Stimulated activated CD8-positive, alpha-beta memory T cell treated with anti-CD3 and anti-CD28 coated beads, Interleukin-2, amount 100 ng/mL, for 48 hours (primary cell): Measurements from ENCODE around the gene HYAL3.
"Not testable (repeated sequence)": the region's sequence is repeated elsewhere in the genome, so short reads cannot be mapped to it uniquely, and the experiment has no call there.

Experiments
- DNase-seq, 2 donors: peaks; one replicate each; pipeline ENCODE4 v3.0.0-alpha.2; 2020; ENCODE audit warnings: low read depth in 2 of 2

Gene HYAL3

DNA sequence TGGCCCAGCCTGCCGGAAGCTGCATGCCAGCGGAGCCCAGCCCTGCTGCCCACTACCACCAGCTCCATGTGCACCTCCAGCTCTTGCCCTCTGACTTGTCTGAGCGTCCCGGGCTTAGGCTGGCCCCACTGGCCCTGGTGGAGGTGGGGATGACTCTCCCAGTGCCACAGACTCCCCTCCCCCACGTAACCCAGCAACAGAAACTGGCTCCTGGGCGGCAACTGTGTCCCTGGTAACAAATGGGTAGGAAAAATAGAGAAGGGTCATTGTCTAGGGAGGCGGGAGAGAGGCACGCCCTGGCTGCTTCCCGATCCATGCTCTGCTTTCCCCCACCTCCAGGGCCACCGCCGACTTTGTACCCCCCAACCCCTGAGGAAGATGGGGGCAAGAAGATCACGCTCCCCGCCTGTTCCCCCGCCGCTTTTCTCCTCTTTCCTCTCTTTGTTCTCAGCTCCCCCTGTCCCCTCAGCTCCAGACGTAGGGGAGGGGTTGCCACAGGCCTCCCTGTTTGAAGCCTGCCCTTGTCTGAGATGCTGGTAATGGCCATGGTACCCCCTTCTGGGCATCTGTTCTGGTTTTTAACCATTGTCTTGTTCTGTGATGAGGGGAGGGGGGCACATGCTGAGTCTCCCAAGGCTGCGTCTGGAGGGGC is 41.0 kb downstream of the HYAL3 start:
- DNase-seq: no peak

- DNase-seq: peak in 1 of 2 donors; percentile 34
Observed at GRCh38 chr3:50256978-50257890, 42.0 kb downstream of the HYAL3 start.

- no peak for DNase-seq
Observed at GRCh38 chr3:50255251-50255615, 44.0 kb downstream of the HYAL3 start.

DNA sequence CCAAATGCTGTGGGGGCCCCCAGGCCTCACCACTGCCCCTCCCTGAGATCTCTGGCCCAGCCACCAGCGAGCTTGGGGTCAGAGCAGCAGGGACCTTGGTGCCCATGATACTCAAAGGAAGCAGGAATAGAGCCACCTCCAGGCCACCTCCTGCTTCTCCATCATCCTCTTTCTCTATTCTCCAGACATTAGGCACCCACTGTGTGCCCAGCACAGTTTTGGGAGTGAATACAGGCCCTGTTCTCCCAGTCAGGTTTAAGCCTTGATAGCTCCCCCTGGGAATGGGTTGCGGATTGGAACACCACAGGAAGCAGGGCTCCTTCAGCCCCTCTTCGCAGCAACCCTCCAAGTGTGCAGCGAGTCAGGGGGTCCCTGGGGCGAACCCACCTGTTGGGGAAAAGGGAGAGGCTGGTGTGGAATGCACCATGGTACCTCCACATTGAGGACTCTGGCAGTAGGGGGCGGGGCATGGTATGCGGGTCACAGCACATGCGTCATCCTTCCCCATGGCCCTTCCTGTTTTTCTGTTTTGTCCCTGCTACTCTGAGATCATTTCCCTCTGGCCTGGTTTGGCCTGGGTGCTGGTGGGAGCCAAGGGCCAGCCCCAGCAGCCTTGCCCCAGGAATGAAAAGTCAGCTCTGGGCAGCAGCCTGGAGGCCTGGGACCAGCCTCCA is 44.5 kb downstream of the HYAL3 start:
- DNase-seq: no peak

DNA sequence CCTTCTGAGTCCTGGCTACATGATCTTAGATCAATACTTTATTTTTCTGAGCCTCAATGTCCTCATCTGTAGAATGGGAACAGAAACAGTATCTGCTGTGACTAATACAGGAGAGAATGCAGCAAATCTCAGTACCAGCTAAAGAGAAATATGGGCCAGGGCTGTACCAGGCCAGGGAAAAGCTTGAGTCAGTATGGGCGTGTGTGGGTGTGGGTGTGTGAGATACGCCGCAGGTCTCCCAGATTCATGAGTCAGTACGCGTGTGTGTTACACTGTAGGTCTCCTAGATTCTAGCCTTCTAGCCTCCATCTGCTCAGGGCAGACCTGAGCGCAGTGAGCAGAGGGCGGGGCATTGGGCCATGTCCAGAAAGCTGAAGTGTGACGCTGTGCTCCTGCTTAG is 48.0 kb downstream of the HYAL3 start:
- DNase-seq: no peak

DNA sequence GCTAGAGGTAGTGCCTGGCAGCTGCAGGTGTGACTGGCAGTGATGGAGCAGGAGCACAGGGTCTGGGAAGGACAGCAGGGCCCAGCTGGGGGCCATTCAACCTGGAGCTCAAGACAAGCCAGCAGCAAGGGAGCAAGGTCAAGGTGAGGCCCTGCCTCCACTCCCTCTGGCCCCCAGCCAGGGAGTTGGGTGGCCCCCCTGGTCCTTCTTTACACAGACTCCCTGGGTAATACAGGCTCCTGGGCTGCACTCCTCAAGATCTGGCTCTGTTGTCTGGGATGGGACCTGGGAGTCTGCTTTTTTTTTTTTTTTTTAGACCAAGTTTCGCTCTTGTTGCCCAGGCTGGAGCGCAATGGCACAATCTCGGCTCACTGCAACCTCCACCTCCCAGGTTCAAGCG is 48.7 kb downstream of the HYAL3 start:
- no peak for DNase-seq

GRCh38 chr3:50249457-50249856 is 49.7 kb downstream of the HYAL3 start:
- no peak for DNase-seq

DNA sequence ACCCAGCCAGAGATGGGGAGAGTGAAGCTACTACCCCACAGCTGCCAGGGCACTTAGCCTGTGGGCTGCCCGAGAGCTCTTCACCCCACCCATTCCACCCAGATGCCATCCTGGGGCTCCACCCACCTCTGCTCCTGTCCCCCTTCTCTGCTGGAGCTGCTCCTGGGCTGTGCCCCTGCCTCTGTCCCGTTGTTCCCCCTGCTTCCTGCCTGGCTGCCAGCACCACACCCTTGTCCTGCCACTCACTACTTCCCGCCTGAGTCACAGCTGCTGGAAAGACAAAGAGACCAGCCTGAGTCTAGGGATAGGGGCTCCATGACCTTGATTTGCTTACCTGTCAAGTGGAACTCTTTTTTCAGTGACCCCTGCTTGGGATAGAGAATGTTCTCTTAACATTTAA is 50.8 kb downstream of the HYAL3 start:
- DNase-seq: no peak

GRCh38 chr3:50246517-50246954 is 52.7 kb downstream of the HYAL3 start:
- DNase-seq: peak; percentile 78 to 82

GRCh38 chr3:50245831-50246516 is 53.2 kb downstream of the HYAL3 start:
- peak; percentile 97 to 98 for DNase-seq

GRCh38 chr3:50245251-50245745 is 53.9 kb downstream of the HYAL3 start:
- no peak for DNase-seq

- DNase-seq: not testable (repeated sequence)
Observed at GRCh38 chr3:50244813-50245212, 54.4 kb downstream of the HYAL3 start.

- no peak for DNase-seq
Observed at GRCh38 chr3:50243543-50243895, 55.7 kb downstream of the HYAL3 start.

- peak in 1 of 2 donors; percentile 30 for DNase-seq
Observed at GRCh38 chr3:50242851-50243542, 56.2 kb downstream of the HYAL3 start.
